Ovary (tissue), 3 donors: ENCODE data around the gene SPG21.

Source experiments
- POLR2A ChIP-seq: fragments of 450-650 bp; IDR thresholded peaks from one replicate; pipeline ENCODE4 v1.6.1; 2017; ENCODE audit warnings: antibody characterized with exemption, mild to moderate bottlenecking, moderate library complexity
- TF ChIP-seq, protein P1 (sequence below), 3 donors: fragments of 450-650 bp in 2 of 3; fragments of 200-600 bp in 1 of 3; IDR thresholded peaks; one replicate each; pipeline versions ENCODE4 v1.5.1 to v1.8.0; 2016 to 2022; ENCODE audit warnings: antibody characterized with exemption in 3 of 3, mild to moderate bottlenecking in 1 of 3
- donor health status: DM: no; HTN: no; CAD: no.

DNA sequence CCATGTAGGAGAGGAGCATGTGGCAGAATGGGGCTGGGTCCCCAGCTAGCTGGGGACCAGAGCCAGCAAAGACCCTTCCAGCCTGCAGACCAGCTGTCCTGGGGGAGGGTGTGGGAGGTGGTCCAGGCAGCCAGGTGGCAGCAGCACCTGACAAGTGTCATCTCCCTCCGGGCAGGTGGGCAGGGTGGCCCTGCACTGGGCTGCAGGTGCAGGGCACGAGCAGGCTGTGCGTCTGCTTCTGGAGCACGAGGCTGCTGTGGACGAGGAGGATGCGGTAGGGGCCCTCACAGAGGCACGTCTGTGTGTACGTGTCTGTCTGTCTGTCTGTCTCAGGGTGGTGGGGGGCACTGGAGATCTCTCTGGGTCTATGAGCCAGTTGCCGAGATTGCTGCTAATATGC is 72.5 kb downstream of the SPG21 start:
- TF ChIP-seq, protein P1, sequence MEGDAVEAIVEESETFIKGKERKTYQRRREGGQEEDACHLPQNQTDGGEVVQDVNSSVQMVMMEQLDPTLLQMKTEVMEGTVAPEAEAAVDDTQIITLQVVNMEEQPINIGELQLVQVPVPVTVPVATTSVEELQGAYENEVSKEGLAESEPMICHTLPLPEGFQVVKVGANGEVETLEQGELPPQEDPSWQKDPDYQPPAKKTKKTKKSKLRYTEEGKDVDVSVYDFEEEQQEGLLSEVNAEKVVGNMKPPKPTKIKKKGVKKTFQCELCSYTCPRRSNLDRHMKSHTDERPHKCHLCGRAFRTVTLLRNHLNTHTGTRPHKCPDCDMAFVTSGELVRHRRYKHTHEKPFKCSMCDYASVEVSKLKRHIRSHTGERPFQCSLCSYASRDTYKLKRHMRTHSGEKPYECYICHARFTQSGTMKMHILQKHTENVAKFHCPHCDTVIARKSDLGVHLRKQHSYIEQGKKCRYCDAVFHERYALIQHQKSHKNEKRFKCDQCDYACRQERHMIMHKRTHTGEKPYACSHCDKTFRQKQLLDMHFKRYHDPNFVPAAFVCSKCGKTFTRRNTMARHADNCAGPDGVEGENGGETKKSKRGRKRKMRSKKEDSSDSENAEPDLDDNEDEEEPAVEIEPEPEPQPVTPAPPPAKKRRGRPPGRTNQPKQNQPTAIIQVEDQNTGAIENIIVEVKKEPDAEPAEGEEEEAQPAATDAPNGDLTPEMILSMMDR (IDR thresholded peaks at IDR 0.05): no peak
- no peak for TF ChIP-seq POLR2A
